ENCODE data around the gene INSRR. TPM values are rescaled to one million over a fixed set of nuclear protein-coding genes. Genes with fewer than 3 reads are reported as not detected.

The INSRR gene
- 0.46 TPM for total RNA-seq

DNA sequence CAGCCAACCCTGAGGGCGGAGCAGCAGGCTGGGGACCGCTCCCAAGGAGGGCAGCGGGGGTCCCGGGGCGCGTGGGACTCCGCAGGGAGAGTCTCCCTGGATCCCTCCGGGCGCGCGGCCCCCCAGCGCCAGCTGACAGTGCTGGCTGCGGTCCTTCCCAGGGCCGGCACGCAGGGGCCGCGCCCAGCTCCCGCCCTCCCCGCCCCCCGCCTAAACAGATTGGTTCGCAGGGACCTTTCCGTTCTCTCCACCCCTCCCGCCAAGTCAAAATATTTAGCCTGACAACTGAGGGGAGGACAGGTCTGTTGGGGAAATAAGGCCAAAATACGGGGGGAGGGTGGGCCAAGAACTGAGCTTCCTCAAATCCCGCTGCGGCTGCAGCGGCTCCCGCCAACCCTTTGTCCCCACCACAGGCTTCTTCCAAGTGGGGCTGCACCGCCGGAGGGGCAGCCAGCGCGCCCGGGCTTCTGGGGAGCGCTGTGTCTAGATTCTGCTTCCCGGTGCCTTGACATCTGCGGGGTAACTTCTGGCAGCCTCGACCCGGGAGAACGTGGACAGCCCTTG is at the start of gene INSRR:
Gene INSRR, minus strand, starts transcription at position 159 of the 564 bp plus-strand sequence. CDS start 496 bp downstream, outside the sequence.

DNA sequence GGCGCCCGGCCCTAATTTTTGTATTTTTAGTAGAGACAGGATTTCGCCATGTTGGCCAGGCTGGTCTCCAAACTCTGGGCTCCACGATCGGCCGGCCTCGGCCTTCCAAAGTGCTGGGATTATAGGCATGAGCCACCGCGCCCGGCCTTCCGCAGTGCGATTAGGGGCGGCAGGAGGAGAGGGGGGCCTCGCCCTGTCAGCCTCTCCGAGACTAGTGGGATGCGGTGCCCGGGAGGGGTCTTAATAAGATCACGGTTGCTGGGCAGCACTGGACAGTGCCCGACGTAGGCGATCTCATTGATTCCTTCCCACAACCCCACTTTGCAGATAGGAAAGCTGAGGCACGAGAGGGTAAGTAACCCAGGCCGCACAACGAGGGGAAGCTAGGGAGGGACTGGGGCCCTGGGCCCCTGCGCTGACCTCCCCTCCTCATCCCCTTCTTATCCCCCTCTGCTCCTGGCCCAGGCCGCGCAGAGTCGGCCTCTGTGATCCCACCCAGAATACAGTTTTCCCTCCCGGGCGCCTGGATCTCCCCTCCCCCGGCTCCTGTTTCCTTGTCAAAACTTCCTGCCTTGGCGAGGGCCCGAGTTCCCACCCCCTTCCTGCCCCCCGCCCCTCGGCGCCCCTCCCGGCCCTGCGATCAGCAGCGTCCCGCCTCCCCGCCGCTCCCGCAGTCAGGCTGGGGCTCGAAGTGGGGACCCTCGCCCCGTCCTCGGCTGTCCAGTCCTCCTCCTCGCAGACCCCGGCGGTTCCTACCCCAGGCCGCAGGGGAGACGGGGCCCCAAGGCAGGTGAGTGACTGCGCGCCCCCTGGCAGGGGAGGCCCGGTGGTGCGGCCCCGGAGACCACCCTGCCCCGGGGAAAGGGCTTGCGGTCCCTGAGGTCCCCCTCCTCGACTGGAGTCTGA is 34.4 kb upstream of the INSRR start, which contains the start of gene PEAR1:
Gene PEAR1, plus strand, starts transcription at position 671 of the 906 bp plus-strand sequence. CDS start 10,209 bp downstream, outside the sequence.

DNA sequence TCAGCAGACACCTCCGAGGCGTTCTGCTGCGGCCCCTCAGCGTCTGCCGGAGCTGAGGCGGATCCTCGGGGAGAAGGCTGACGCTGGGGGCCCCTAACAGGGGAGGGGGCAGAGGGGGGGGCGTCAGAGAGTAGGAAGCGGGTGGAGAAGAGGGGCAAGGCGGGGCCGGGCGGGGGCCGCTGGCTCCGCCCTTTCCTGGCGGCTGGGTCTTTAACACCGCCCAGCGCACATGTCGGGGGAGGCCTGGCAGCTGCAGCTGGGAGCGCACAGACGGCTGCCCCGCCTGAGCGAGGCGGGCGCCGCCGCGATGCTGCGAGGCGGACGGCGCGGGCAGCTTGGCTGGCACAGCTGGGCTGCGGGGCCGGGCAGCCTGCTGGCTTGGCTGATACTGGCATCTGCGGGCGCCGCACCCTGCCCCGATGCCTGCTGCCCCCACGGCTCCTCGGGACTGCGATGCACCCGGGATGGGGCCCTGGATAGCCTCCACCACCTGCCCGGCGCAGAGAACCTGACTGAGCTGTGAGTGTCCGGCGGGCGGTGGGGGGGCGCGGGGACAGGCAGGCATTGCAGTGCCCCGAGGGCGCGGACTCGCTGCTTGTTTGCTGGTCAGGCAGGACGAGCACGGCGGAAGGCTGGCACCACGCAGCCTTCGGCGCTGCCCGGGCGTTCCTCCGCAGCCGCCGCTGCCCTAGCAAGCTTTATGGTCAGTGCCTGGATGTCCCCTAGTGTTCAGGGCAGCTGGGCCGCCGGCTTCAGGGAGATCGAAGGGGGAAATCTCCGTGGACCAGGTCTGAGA is 1.9 kb upstream of the INSRR start, which contains the start of gene NTRK1:
Gene NTRK1, plus strand, starts transcription at position 238 of the 796 bp plus-strand sequence. Its CDS starts 70 bp downstream, at position 308.

DNA sequence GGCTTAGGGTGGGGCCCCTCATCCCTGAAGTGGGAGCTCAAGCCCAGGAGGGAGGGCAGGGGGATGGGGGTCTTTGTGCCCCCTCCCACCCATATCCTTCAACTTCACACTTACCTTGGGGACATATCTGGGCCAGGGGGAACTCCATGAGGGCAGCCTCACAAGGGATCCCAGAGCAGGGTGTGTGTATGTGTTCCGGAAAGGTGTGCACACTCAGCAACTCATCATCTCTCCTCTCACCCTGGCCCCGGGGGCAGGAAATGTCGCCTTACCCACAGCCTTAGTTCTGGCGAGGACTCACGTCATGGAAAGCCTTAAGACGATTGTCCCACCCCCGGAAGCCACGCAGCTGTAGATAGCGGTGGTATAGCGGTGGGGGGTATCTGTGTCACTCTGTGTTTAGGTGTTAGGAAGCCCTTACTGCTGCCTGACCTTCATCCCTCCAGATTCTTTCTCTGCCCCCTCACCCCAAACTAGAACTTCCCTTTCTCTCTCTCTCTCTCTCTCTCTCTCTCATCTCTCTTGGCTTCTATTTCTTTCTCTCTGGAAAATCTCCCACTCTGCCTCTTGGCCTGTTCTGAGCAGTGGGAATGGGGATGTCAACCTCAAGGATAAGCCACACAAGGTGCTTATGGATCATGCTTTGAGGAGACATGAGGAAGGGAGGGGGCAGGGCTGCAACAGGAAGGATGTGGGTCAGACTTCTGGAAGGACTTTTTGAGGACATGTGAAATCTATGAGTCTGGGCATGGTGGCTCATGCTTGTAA is 42.2 kb downstream of the INSRR start, which contains the start of gene SH2D2A:
Gene SH2D2A, minus strand, starts transcription at position 288 of the 768 bp plus-strand sequence. Its CDS starts 140 bp downstream, at position 148.

Other genes starting within 250 kb of the INSRR start
- 0.23 TPM for gene HAPLN2, start 239.7 kb downstream of the INSRR start, total RNA-seq
- 219 TPM for gene BCAN, start 217.0 kb downstream of the INSRR start, total RNA-seq
- 48.7 TPM for gene NES, start 181.7 kb downstream of the INSRR start, total RNA-seq
- 8.8 TPM for gene CRABP2, start 153.5 kb downstream of the INSRR start, total RNA-seq
- 7.2 TPM for gene METTL25B, start 130.6 kb downstream of the INSRR start, total RNA-seq
- gene ISG20L2, start 130.4 kb downstream of the INSRR start, total RNA-seq: 15.7 TPM
- gene MRPL24, start 118.0 kb downstream of the INSRR start, total RNA-seq: 21.5 TPM
- gene HDGF, start 107.4 kb downstream of the INSRR start, total RNA-seq: 62.7 TPM
- 28.1 TPM for gene PRCC, start 91.6 kb downstream of the INSRR start, total RNA-seq
- not detected for gene SH2D2A, start 42.3 kb downstream of the INSRR start, total RNA-seq
- gene NTRK1, start 1.7 kb upstream of the INSRR start, total RNA-seq: 6.2 TPM
- 0.92 TPM for gene PEAR1, start 34.6 kb upstream of the INSRR start, total RNA-seq
- gene LRRC71, start 61.5 kb upstream of the INSRR start, total RNA-seq: 1.2 TPM
- 48.7 TPM for gene ARHGEF11, start 186.6 kb upstream of the INSRR start, total RNA-seq
- gene ETV3L, start 240.7 kb upstream of the INSRR start, total RNA-seq: 0.23 TPM

Data from diencephalon (tissue), 1 donor.